ENCODE measurements around the gene OR52E6. TPM values are rescaled to one million over a fixed set of nuclear protein-coding genes. Genes with fewer than 3 reads are reported as not detected.

The OR52E6 gene
- total RNA-seq, 1 experiment from 2014 or later: not detected

DNA sequence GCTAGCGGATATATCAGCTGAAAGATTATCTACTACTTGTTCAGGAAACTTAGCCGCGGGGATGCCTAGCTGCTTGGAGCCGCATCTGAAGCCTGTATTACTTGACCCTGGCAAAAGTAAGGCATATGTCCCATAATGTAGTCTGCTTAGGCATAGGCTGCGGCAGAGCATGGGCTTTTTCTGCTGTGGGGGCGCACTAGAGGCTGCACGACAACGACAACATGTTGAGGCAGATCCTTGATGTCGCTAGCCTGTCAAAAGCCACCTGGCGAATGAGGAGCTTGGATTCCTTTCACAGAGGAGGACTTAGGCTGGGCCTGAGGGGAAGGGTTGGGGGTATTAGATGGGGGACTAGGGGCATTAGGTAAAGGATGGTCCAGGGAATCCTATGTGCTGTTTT, 34.1 kb downstream of the OR52E6 start:
- BruUV-seq (replicated peaks): no TSS peak
- POLR2A ChIA-PET: no interaction called here

More for the DNA sequence above, 34.1 kb downstream of the OR52E6 start:
- Histone ChIP-seq H3K27ac (ENCODE audit: low read depth, low read length) (no peak overlapping the region), H3K36me3 (ENCODE audit: control insufficient read depth in 1 of 2, insufficient read depth in 2 of 2, low read length in 2 of 2) (no peaks in the 10 kb centered on the region), H3K79me2 (ENCODE audit: insufficient read depth, low read length) (no peaks in the 10 kb centered on the region), H3K4me2 (ENCODE audit: low read length) (no peak overlapping the region), H3K27me3 (ENCODE audit: insufficient read depth, low read length) (peaks cover 63% of the 10 kb centered on the region), H3K4me1 (ENCODE audit: control insufficient read depth in 1 of 2, insufficient read depth in 2 of 2, low read length in 2 of 2) (peaks cover 0 to 4% of the 10 kb centered on the region in 2 experiments; a peak in 1 of 4 replicates), H2AFZ (ENCODE audit: low read depth, low read length, poor library complexity, severe bottlenecking) (no peak overlapping the region), H3K9ac (ENCODE audit: low read length) (no peak overlapping the region), H3K9me3 (ENCODE audit: control insufficient read depth in 1 of 2, insufficient read depth in 1 of 2, low read depth in 1 of 2, low read length in 2 of 2) (no peaks in the 10 kb centered on the region), H4K20me1 (ENCODE audit: insufficient read depth) (no peaks in the 10 kb centered on the region; the same call in 1 of the 2 replicates), H3K9me2 (ENCODE audit: insufficient read depth) (no peaks in the 10 kb centered on the region), H3K4me3 (replicated peaks in 1 of 2; ENCODE audit: low read depth in 1 of 2, low read length in 2 of 2) (no peak overlapping the region)
- ATAC-seq (no peak), DNase-seq (ENCODE audit: low read depth, low spot score) (no peak)
- no peak for TF ChIP-seq SP1 (IDR thresholded peaks at IDR 0.05; ENCODE audit: low read depth)
- TF ChIP-seq, protein P1, sequence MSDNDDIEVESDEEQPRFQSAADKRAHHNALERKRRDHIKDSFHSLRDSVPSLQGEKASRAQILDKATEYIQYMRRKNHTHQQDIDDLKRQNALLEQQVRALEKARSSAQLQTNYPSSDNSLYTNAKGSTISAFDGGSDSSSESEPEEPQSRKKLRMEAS (IDR thresholded peaks at IDR 0.05): no peak
- TF ChIP-seq RAD21 (IDR thresholded peaks at IDR 0.05; ENCODE audit: low read depth): no peak
- TF ChIP-seq YY1 (IDR thresholded peaks at IDR 0.05; ENCODE audit: extremely low read depth, insufficient replicate concordance, low read depth, low read length): no peak
- TF ChIP-seq EZH2phosphoT487 (IDR thresholded peaks at IDR 0.05; ENCODE audit: borderline replicate concordance): no peak
- TF ChIP-seq ELF1 (IDR thresholded peaks at IDR 0.05; ENCODE audit: borderline replicate concordance, low read depth): no peak
- TF ChIP-seq TCF7L2 (IDR thresholded peaks at IDR 0.05; ENCODE audit: borderline replicate concordance, extremely low read depth, insufficient read depth, insufficient read length): no peak
- no peak for TF ChIP-seq CBX3 (IDR thresholded peaks at IDR 0.05; ENCODE audit: low read depth)
- TF ChIP-seq FOSL1 (IDR thresholded peaks at IDR 0.05; ENCODE audit: low read depth): no peak
- TF ChIP-seq ZNF274 (IDR thresholded peaks at IDR 0.05; ENCODE audit: low read depth, low read length): no peak
- TF ChIP-seq, protein P2, sequence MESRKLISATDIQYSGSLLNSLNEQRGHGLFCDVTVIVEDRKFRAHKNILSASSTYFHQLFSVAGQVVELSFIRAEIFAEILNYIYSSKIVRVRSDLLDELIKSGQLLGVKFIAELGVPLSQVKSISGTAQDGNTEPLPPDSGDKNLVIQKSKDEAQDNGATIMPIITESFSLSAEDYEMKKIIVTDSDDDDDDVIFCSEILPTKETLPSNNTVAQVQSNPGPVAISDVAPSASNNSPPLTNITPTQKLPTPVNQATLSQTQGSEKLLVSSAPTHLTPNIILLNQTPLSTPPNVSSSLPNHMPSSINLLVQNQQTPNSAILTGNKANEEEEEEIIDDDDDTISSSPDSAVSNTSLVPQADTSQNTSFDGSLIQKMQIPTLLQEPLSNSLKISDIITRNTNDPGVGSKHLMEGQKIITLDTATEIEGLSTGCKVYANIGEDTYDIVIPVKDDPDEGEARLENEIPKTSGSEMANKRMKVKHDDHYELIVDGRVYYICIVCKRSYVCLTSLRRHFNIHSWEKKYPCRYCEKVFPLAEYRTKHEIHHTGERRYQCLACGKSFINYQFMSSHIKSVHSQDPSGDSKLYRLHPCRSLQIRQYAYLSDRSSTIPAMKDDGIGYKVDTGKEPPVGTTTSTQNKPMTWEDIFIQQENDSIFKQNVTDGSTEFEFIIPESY (IDR thresholded peaks at IDR 0.05; ENCODE audit: extremely low read depth, insufficient replicate concordance, low read length): no peak
- no peak for TF ChIP-seq ZFX (IDR thresholded peaks at IDR 0.05)
- TF ChIP-seq, protein P3, sequence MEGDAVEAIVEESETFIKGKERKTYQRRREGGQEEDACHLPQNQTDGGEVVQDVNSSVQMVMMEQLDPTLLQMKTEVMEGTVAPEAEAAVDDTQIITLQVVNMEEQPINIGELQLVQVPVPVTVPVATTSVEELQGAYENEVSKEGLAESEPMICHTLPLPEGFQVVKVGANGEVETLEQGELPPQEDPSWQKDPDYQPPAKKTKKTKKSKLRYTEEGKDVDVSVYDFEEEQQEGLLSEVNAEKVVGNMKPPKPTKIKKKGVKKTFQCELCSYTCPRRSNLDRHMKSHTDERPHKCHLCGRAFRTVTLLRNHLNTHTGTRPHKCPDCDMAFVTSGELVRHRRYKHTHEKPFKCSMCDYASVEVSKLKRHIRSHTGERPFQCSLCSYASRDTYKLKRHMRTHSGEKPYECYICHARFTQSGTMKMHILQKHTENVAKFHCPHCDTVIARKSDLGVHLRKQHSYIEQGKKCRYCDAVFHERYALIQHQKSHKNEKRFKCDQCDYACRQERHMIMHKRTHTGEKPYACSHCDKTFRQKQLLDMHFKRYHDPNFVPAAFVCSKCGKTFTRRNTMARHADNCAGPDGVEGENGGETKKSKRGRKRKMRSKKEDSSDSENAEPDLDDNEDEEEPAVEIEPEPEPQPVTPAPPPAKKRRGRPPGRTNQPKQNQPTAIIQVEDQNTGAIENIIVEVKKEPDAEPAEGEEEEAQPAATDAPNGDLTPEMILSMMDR (IDR thresholded peaks at IDR 0.05 in 2 of 3, conservative IDR thresholded peaks at IDR 0.05 in 1 of 3; ENCODE audit: borderline replicate concordance in 1 of 3, insufficient read depth in 1 of 3, low read depth in 2 of 3, low read length in 2 of 3): no peak
- TF ChIP-seq EZH2 (IDR thresholded peaks at IDR 0.05): no peak
- RAD21 ChIA-PET (ENCODE audit: low non-redundant PET in 1 of 2, low total read pairs in 2 of 2, uncharacterized antibody in 2 of 2, unreplicated experiment in 2 of 2): interaction anchor here in 1 of 2 experiments (0.7 kb wide), 1 partner anchor 308 kb away, joined by 8 read pairs; no protein-coding TSS in a partner anchor
- CTCF ChIA-PET: interaction anchor here (1.0 kb wide), 1 partner anchor 122 kb away, joined by 3 read pairs; the partner anchor contains the start of gene TRIM5
- intact Hi-C loops (cut with micrococcal nuclease): loop anchor here (5.0 kb wide), 1 partner anchor 515 kb away; no protein-coding TSS in a partner anchor

Data from HCT116 (cell line).